SK-N-SH (cell line): ENCODE data around the gene GSTT2. TPM values are rescaled to one million over a fixed set of nuclear protein-coding genes. Genes with fewer than 3 reads are reported as not detected.
"Not testable (repeated sequence)": the region's sequence is repeated elsewhere in the genome, so short reads cannot be mapped to it uniquely, and the experiment has no call there.

Experiments
- CTCF ChIA-PET: fragments of 300-600, 350-600 bp; formaldehyde crosslinking; extraction: SDS; loops from one replicate; lab custom pipeline; 2021; lab: Yijun Ruan, JAX
- POLR2A ChIA-PET: fragments of 350-600 bp; sonication (Branson Sonifier 250); formaldehyde crosslinking; extraction: SDS; loops from one replicate; lab custom pipeline; 2020; ENCODE audit warnings: antibody characterized with exemption, inconsistent platforms; lab: Yijun Ruan, JAX
- DNase-seq: peaks from one replicate; pipeline ENCODE4 v3.0.0; 2012
- H2AFZ ChIP-seq: fragments of 200-600 bp; sonication (generic); 2 replicates; pipeline ENCODE4 v1.8.1; 2016; ENCODE audit warnings: antibody characterized with exemption, mild to moderate bottlenecking, low read depth
- H3F3A ChIP-seq: fragments of 200-600 bp; sonication (generic); replicated peaks from 2 replicates; pipeline ENCODE3; 2016; ENCODE audit warnings: antibody characterized with exemption, mild to moderate bottlenecking; ENCODE audit not compliant: insufficient read depth
- H3K27ac ChIP-seq, 2 experiments: fragments of 200-500 bp in 1 of 2; fragments of 200-600 bp in 1 of 2; sonication (Bioruptor generic) in 1 of 2; sonication (generic), shearing (Covaris generic) in 1 of 2; 2 replicates each; pipeline versions ENCODE4 v1.5.1 to v1.6.1; 2014 to 2016; ENCODE audit warnings: low read depth in 2 of 2, inconsistent platforms in 1 of 2, low read length in 1 of 2, mild to moderate bottlenecking in 1 of 2, mixed read lengths in 1 of 2
- H3K27me3 ChIP-seq: fragments of 200-600 bp; sonication (generic), shearing (Covaris generic); 2 replicates; pipeline ENCODE4 v1.6.1; 2016; ENCODE audit warnings: mixed run types; ENCODE audit not compliant: insufficient read depth
- H3K36me3 ChIP-seq, 2 experiments: fragments of 200-500 bp in 1 of 2; fragments of 200-600 bp in 1 of 2; sonication (Bioruptor generic) in 1 of 2; sonication (generic) in 1 of 2; replicated peaks in 1 of 2; 2 replicates each; pipeline versions ENCODE3 to v1.5.1; 2014 to 2016; ENCODE audit warnings: low read length in 1 of 2, mild to moderate bottlenecking in 1 of 2; ENCODE audit not compliant: insufficient read depth in 2 of 2, control insufficient read depth in 1 of 2
- H3K4me1 ChIP-seq, 2 experiments: fragments of 200-500 bp in 1 of 2; fragments of 200-600 bp in 1 of 2; sonication (Bioruptor generic) in 1 of 2; sonication (generic), shearing (Covaris generic) in 1 of 2; 2 replicates each; pipeline versions ENCODE4 v1.5.1 to v1.6.1; 2014 to 2016; ENCODE audit warnings: low read depth in 1 of 2, low read length in 1 of 2, mixed run types in 1 of 2; ENCODE audit not compliant: insufficient read depth in 2 of 2, control insufficient read depth in 1 of 2
- H3K4me2 ChIP-seq: fragments of 200-600 bp; sonication (generic), shearing (Covaris generic); 2 replicates; pipeline ENCODE4 v1.6.1; 2017; ENCODE audit warnings: mixed run types
- H3K4me3 ChIP-seq, 2 experiments: fragments of 200-500 bp in 1 of 2; fragments of 200-600 bp in 1 of 2; sonication (Bioruptor generic) in 1 of 2; sonication (generic), shearing (Covaris generic) in 1 of 2; 2 replicates each; pipeline versions ENCODE4 v1.5.1 to v1.8.1; 2014 to 2016; ENCODE audit warnings: low read depth in 2 of 2, inconsistent platforms in 1 of 2, low read length in 1 of 2, mild to moderate bottlenecking in 1 of 2, mixed read lengths in 1 of 2, moderate library complexity in 1 of 2
- H3K79me2 ChIP-seq: fragments of 200-600 bp; sonication (generic); 2 replicates; pipeline ENCODE4 v1.8.1; 2017; ENCODE audit warnings: mild to moderate bottlenecking; ENCODE audit not compliant: insufficient read depth
- H3K9ac ChIP-seq: fragments of 200-600 bp; sonication (generic); 2 replicates; pipeline ENCODE4 v1.6.1; 2017; ENCODE audit warnings: mixed run types
- H3K9me2 ChIP-seq: fragments of 200-600 bp; sonication (generic); 2 replicates; pipeline ENCODE4 v1.6.1; 2017; ENCODE audit warnings: mixed run types
- H3K9me3 ChIP-seq: fragments of 200-600 bp; sonication (generic); 2 replicates; pipeline ENCODE4 v1.6.1; 2017; ENCODE audit warnings: mixed run types, mild to moderate bottlenecking, moderate library complexity
- H4K20me1 ChIP-seq: fragments of 200-600 bp; sonication (generic); 2 replicates; pipeline ENCODE4 v1.6.1; 2017; ENCODE audit warnings: mild to moderate bottlenecking, mixed run types; ENCODE audit not compliant: insufficient read depth
- CHD2 ChIP-seq: fragments of 150-350 bp; IDR thresholded peaks from 2 replicates; pipeline ENCODE4 v1.6.1; 2018; ENCODE audit warnings: low read length; ENCODE audit not compliant: partially characterized antibody
- ELF1 ChIP-seq: IDR thresholded peaks from 2 replicates; pipeline ENCODE4 v1.4.0; 2012
- EP300 ChIP-seq, 2 experiments: IDR thresholded peaks; 2 replicates each; pipeline versions ENCODE4 v1.4.0 to v1.6.1; 2012; ENCODE audit warnings: borderline replicate concordance in 1 of 2, low read depth in 1 of 2, low read length in 1 of 2
- FOXJ3 ChIP-seq: sonication (generic); formaldehyde crosslinking; IDR thresholded peaks from 2 replicates; pipeline ENCODE4 v1.5.1; 2020; ENCODE audit warnings: mild to moderate bottlenecking, missing genetic modification reagents
- FOXM1 ChIP-seq: IDR thresholded peaks from 2 replicates; pipeline ENCODE4 v1.4.0; 2012; ENCODE audit warnings: low read depth, mild to moderate bottlenecking
- GABPA ChIP-seq: IDR thresholded peaks from 2 replicates; pipeline ENCODE4 v1.4.0; 2012; ENCODE audit warnings: low read depth, mild to moderate bottlenecking
- MEF2A ChIP-seq: IDR thresholded peaks from 2 replicates; pipeline ENCODE4 v1.4.0; 2012; ENCODE audit warnings: low read depth, borderline replicate concordance
- MXI1 ChIP-seq: IDR thresholded peaks from 2 replicates; pipeline ENCODE4 v1.6.1; 2012; ENCODE audit warnings: mild to moderate bottlenecking, low read depth, low read length, improper control_type of control experiment
- NFIC ChIP-seq: IDR thresholded peaks from 2 replicates; pipeline ENCODE4 v1.4.0; 2012; ENCODE audit warnings: borderline replicate concordance
- NRF1 ChIP-seq: IDR thresholded peaks from 2 replicates; pipeline ENCODE4 v1.6.1; 2012; ENCODE audit warnings: low read depth, mild to moderate bottlenecking, low read length
- RAD21 ChIP-seq: IDR thresholded peaks from 2 replicates; pipeline ENCODE4 v1.6.1; 2012; ENCODE audit warnings: mild to moderate bottlenecking, low read length
- RCOR1 ChIP-seq: fragments of 150-350 bp; IDR thresholded peaks from 2 replicates; pipeline ENCODE4 v1.6.1; 2017; ENCODE audit warnings: antibody characterized with exemption, low read length
- RXRA ChIP-seq: IDR thresholded peaks from 2 replicates; pipeline ENCODE4 v1.4.0; 2012; ENCODE audit warnings: low read depth, mild to moderate bottlenecking, borderline replicate concordance
- SMC3 ChIP-seq: IDR thresholded peaks from 2 replicates; pipeline ENCODE4 v1.6.1; 2012; ENCODE audit warnings: low read depth, low read length, improper control_type of control experiment
- TCF12 ChIP-seq: IDR thresholded peaks from 2 replicates; pipeline ENCODE4 v1.4.0; 2012
- YY1 ChIP-seq: IDR thresholded peaks from 2 replicates; pipeline ENCODE4 v1.4.0; 2012; ENCODE audit warnings: low read depth, mild to moderate bottlenecking
- WGBS: methylation state at CpG from one replicate; pipeline ENCODE4 v1.1.6; 2017; ENCODE audit warnings: low lambda C conversion rate; 5-methylcytosine and 5-hydroxymethylcytosine counted together
- polyA plus RNA-seq, 3 experiments: library from polyadenylated mRNA; depleted of rRNA; stranded (reverse); fragments of >200 nt; gene quantifications; 2 replicates each; pipeline ENCODE4 v1.2.3, GENCODE V29; 2012
- TF ChIP-seq, protein P1 (sequence below): IDR thresholded peaks from 2 replicates; pipeline ENCODE4 v1.4.0; 2012; ENCODE audit warnings: low read depth, borderline replicate concordance
- TF ChIP-seq, protein P2 (sequence below): fragments of 150-350 bp; IDR thresholded peaks from 2 replicates; pipeline ENCODE4 v1.6.1; 2017; ENCODE audit warnings: antibody characterized with exemption, low read length, low read depth, borderline replicate concordance
- TF ChIP-seq, protein P3 (sequence below): IDR thresholded peaks from 2 replicates; pipeline ENCODE4; 2012
- TF ChIP-seq, protein P4 (sequence below): IDR thresholded peaks from 2 replicates; pipeline ENCODE4 v1.4.0; 2012; ENCODE audit warnings: low read depth, borderline replicate concordance

Gene GSTT2
- polyA plus RNA-seq, 1 of the 3 experiments (the other 2 are of a cell fraction): 3.7 TPM

DNA sequence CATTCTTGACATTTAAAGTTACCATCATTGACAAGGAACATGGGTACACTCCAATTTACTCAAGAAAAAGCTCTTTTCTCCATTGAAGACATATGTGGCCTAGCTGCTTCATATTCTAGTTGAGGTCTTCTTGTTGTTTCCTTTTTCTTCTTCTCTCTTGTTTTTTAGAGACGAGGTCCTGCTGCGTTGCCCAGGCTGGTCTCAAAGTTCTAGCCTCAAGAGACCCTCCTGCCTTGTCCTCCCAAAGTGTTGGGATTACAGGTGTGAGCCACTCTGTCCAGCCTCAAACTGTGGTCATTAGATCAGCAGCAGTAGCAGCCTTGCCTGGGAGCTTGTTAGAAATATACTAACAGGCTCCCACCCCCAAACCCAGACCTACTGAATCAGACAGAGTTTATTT lies 13.1 kb downstream of the GSTT2 start:
- CTCF ChIA-PET, POLR2A ChIA-PET, H3K9ac ChIP-seq: not testable (repeated sequence)

DNA sequence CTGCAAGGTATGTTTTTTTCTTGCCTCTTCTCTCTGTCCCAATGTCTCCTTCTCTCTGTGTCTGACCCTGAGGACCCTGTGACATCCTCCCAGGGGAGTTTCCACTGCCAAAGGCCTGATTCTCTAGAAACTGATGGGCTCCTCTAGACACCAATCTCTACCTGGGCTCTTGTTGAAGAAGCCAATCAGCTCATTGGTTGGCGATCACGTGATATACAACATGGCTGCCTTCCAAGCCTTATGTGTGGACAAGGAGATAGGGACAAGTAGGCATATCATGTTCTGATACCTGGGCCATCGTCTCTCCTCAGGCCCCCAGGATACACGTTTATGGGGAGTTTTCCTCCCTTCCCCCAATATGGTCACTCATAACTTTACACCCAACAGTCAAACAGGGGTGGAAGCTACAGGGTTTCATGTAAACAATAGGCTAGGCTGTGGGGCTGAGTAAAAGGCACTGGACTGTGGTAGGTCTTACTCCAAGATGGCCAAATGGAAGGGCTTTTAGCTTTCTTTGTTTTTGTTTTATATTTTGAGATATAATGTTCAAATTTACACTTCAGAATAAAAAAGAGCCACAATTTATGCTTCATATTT lies 13.7 kb downstream of the GSTT2 start:
- H4K20me1 ChIP-seq, POLR2A ChIA-PET, CTCF ChIA-PET, H3K79me2 ChIP-seq, H3K9ac ChIP-seq, H3K9me2 ChIP-seq, H3K36me3 ChIP-seq, DNase-seq, H3K4me1 ChIP-seq, H3K4me2 ChIP-seq, H3F3A ChIP-seq, H3K27ac ChIP-seq, H3K27me3 ChIP-seq, H2AFZ ChIP-seq, H3K9me3 ChIP-seq, H3K4me3 ChIP-seq: not testable (repeated sequence)
- WGBS: 64% methylated on average over 4 of the region's 4 CpGs

More for the DNA sequence above, 13.1 kb downstream of the GSTT2 start:
- DNase-seq, H3K79me2 ChIP-seq, H3K4me2 ChIP-seq, H3K27ac ChIP-seq, H3K27me3 ChIP-seq, H3K4me1 ChIP-seq, H3K36me3 ChIP-seq, H3K9me3 ChIP-seq, H4K20me1 ChIP-seq, H2AFZ ChIP-seq, H3K9me2 ChIP-seq, H3K4me3 ChIP-seq, H3F3A ChIP-seq: not testable (repeated sequence)
- 68% methylated on average over 2 of the region's 2 CpGs for WGBS

DNA sequence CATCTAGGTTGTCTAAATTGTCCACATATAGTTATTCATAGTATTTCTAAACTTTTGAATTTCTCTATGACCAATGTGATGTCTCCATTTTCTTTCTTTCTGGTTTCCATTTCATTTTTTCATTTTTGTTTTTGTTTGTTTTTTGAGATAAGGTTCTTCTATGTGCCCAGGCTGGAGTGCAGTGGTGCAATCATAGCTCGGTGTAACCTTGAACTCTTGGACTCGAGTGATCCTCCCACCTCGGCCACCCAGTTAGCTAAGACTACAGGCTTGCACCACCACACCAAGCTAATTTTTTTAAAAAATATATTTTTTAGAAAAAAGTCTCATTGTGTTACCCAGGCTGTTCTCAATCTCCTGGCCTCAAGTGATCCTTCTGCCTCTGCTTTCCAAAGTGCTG lies 17.2 kb downstream of the GSTT2 start:
- CTCF ChIA-PET: interaction anchor here (0.6 kb wide), 1 partner anchor 173 kb away, joined by 3 read pairs; no protein-coding TSS in a partner anchor
- Histone ChIP-seq H3F3A (no peaks in the 10 kb centered on the region), H3K4me1 (no peaks in the 10 kb centered on the region; a peak in 1 of 4 replicates), H3K9me3 (no peaks in the 10 kb centered on the region), H3K9ac (no peak overlapping the region), H4K20me1 (no peaks in the 10 kb centered on the region), H3K79me2 (no peaks in the 10 kb centered on the region), H3K36me3 (no peaks in the 10 kb centered on the region), H3K4me2 (no peak overlapping the region), H3K27me3 (no peaks in the 10 kb centered on the region), H3K27ac (no peak overlapping the region), H3K9me2 (no peaks in the 10 kb centered on the region), H2AFZ (no peak overlapping the region), H3K4me3 (no peak overlapping the region)
- WGBS: 88% methylated on average over 3 of the region's 3 CpGs
- DNase-seq: no peak
- POLR2A ChIA-PET: no interaction called here
- no peak for TF ChIP-seq CHD2
- TF ChIP-seq YY1: no peak
- no peak for TF ChIP-seq RCOR1
- TF ChIP-seq, protein P1, sequence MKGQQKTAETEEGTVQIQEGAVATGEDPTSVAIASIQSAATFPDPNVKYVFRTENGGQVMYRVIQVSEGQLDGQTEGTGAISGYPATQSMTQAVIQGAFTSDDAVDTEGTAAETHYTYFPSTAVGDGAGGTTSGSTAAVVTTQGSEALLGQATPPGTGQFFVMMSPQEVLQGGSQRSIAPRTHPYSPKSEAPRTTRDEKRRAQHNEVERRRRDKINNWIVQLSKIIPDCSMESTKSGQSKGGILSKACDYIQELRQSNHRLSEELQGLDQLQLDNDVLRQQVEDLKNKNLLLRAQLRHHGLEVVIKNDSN: no peak
- TF ChIP-seq, protein P2, sequence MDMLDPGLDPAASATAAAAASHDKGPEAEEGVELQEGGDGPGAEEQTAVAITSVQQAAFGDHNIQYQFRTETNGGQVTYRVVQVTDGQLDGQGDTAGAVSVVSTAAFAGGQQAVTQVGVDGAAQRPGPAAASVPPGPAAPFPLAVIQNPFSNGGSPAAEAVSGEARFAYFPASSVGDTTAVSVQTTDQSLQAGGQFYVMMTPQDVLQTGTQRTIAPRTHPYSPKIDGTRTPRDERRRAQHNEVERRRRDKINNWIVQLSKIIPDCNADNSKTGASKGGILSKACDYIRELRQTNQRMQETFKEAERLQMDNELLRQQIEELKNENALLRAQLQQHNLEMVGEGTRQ: no peak
- TF ChIP-seq, protein P3, sequence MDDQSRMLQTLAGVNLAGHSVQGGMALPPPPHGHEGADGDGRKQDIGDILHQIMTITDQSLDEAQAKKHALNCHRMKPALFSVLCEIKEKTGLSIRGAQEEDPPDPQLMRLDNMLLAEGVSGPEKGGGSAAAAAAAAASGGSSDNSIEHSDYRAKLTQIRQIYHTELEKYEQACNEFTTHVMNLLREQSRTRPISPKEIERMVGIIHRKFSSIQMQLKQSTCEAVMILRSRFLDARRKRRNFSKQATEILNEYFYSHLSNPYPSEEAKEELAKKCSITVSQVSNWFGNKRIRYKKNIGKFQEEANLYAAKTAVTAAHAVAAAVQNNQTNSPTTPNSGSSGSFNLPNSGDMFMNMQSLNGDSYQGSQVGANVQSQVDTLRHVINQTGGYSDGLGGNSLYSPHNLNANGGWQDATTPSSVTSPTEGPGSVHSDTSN: no peak
- no peak for TF ChIP-seq MEF2A
- TF ChIP-seq TCF12: no peak
- TF ChIP-seq RXRA: no peak
- no peak for TF ChIP-seq FOXJ3
- TF ChIP-seq, protein P4, sequence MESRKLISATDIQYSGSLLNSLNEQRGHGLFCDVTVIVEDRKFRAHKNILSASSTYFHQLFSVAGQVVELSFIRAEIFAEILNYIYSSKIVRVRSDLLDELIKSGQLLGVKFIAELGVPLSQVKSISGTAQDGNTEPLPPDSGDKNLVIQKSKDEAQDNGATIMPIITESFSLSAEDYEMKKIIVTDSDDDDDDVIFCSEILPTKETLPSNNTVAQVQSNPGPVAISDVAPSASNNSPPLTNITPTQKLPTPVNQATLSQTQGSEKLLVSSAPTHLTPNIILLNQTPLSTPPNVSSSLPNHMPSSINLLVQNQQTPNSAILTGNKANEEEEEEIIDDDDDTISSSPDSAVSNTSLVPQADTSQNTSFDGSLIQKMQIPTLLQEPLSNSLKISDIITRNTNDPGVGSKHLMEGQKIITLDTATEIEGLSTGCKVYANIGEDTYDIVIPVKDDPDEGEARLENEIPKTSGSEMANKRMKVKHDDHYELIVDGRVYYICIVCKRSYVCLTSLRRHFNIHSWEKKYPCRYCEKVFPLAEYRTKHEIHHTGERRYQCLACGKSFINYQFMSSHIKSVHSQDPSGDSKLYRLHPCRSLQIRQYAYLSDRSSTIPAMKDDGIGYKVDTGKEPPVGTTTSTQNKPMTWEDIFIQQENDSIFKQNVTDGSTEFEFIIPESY: no peak
- no peak for TF ChIP-seq EP300 (IDR thresholded peaks at IDR 0.05; ENCODE audit: borderline replicate concordance in 1 of 2, low read depth in 1 of 2, low read length in 1 of 2)
- no peak for TF ChIP-seq NFIC
- TF ChIP-seq SMC3: no peak
- no peak for TF ChIP-seq GABPA
- TF ChIP-seq RAD21: no peak
- no peak for TF ChIP-seq NRF1
- no peak for TF ChIP-seq ELF1
- no peak for TF ChIP-seq MXI1
- TF ChIP-seq FOXM1: no peak
